HEK293 (cell line): ENCODE measurements around the gene UACA.

Experiments
- ZFP3 ChIP-seq: fragments of 450-650 bp; formaldehyde crosslinking; IDR thresholded peaks from 2 replicates; pipeline ENCODE4 v1.5.1; 2016; ENCODE audit warnings: low read depth, missing biosample characterization, missing genetic modification characterization
- ZNF2 ChIP-seq: fragments of 450-650 bp; formaldehyde crosslinking; IDR thresholded peaks from 2 replicates; pipeline ENCODE4 v1.5.1; 2016; ENCODE audit warnings: missing biosample characterization, missing genetic modification characterization
- TF ChIP-seq, protein P1 (sequence below): fragments of 450-650 bp; formaldehyde crosslinking; IDR thresholded peaks from 2 replicates; pipeline ENCODE4 v1.5.1; 2016; ENCODE audit warnings: missing biosample characterization, missing genetic modification characterization

- TF ChIP-seq, protein P1, sequence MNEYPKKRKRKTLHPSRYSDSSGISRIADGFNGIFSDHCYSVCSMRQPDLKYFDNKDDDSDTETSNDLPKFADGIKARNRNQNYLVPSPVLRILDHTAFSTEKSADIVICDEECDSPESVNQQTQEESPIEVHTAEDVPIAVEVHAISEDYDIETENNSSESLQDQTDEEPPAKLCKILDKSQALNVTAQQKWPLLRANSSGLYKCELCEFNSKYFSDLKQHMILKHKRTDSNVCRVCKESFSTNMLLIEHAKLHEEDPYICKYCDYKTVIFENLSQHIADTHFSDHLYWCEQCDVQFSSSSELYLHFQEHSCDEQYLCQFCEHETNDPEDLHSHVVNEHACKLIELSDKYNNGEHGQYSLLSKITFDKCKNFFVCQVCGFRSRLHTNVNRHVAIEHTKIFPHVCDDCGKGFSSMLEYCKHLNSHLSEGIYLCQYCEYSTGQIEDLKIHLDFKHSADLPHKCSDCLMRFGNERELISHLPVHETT: no peak
- TF ChIP-seq ZNF2 (no peak), ZFP3 (tag by site-specific recombination) (no peak)
Observed at GRCh38 chr15:70715840-70716485, 47.4 kb downstream of the UACA start.
